GM23248 (cell line): ENCODE results near the gene NCKAP1.

Source experiments
- EZH2 ChIP-seq: fragments of 200-600 bp; sonication (generic); IDR thresholded peaks from 2 replicates; pipeline ENCODE4 v1.6.1; 2018; ENCODE audit warnings: antibody characterized with exemption, mild to moderate bottlenecking; ENCODE audit not compliant: insufficient read depth, poor library complexity, severe bottlenecking
- EZH2phosphoT487 ChIP-seq: fragments of 200-600 bp; sonication (generic); IDR thresholded peaks from 2 replicates; pipeline ENCODE4 v1.6.1; 2018; ENCODE audit warnings: antibody characterized with exemption, moderate library complexity, mild to moderate bottlenecking, low read depth; ENCODE audit not compliant: insufficient read depth

DNA sequence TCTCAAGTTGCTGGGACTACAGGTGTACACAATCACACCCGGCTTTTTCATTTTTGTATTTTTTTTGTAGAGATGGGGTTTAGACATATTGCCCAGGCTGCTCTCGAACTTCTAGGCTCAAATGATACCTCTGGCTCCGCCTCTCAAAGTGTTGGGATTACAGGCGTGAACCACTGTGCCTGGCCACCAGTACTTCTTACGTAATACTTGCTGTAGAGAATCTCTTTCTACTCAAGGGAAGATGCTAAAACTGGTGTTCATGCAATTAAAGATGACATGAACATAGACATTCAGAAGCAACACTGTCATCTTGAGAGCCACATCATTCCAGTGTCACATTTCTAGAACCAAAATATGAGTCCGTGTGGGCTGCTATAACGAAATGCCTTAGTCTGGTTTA is 118.2 kb downstream of the NCKAP1 start:
- TF ChIP-seq EZH2 (no peak), EZH2phosphoT487 (no peak)
